Measurements from ENCODE around the gene KCNQ5. TPM values are rescaled to one million over a fixed set of nuclear protein-coding genes. Genes with fewer than 3 reads are reported as not detected.

KCNQ5 gene
- total RNA-seq, 1 donor from 2014 or later, result 2.1 TPM

DNA sequence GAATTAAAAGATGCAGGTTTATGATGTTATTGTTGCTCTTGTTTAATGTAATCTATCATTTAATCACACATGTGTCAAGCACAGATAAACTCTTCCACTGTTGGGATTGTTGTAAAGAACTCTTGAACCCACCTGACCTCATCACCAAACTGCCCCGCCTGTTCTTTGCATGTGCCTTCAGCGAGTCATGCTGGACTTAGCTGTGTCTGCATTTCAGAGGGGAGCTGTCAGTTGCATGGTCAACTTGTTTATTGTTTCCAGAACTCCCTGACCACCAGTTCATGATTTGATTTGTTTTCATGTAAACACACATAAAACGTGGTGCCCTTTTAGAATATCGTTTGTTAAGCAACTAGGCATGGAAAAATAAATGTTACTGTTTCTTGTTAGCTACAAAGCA is 509.8 kb downstream of the KCNQ5 start:
- peak; percentile 37 for DNase-seq (ENCODE audit: low read depth)
- Histone ChIP-seq H3K4me3 (ENCODE audit: low read depth, low read length) (no peak overlapping the region), H3K27me3 (ENCODE audit: control insufficient read depth, insufficient read depth, low read length) (no peaks in the 10 kb centered on the region), H3K36me3 (ENCODE audit: control insufficient read depth, insufficient read depth, low read length) (no peaks in the 10 kb centered on the region)
- FAIRE-seq, result no peak
- TF ChIP-seq CTCF (IDR thresholded peaks at IDR 0.05; ENCODE audit: insufficient read depth, low read length, severe bottlenecking), result no peak

DNA sequence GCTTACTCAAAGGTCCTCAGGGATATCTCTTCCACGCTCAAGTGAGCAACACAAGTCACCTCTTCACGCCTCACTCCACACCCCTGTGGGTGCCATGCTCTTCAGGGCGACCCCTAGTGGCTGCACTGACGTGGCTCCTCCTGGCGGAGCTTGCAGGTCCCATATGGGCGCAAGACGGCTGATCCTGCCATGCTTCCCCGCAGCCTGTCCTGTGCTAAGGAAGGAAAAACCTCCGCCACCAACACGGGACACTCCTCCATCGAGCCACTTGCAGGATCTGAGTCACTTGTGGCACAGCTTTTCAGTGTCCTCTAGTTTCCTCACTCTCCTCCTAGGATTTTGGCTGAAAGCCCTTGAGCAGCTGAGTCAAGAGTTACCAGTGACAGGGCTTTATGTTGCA is 512.7 kb downstream of the KCNQ5 start:
- no peaks in the 10 kb centered on the region for H3K27me3 ChIP-seq (ENCODE audit: control insufficient read depth, insufficient read depth, low read length)
- TF ChIP-seq CTCF (IDR thresholded peaks at IDR 0.05; ENCODE audit: insufficient read depth, low read length, severe bottlenecking), result peak; percentile 33
- FAIRE-seq (no peak), DNase-seq (ENCODE audit: low read depth) (peak; percentile 7)
- no peak overlapping the region for H3K4me3 ChIP-seq (ENCODE audit: low read depth, low read length)
- H3K36me3 ChIP-seq (ENCODE audit: control insufficient read depth, insufficient read depth, low read length), result no peaks in the 10 kb centered on the region

GRCh38 chr6:73139681-73140383 is 518.0 kb downstream of the KCNQ5 start:
- FAIRE-seq (no peak), DNase-seq (ENCODE audit: low read depth) (no peak)
- no peaks in the 10 kb centered on the region for H3K27me3 ChIP-seq (ENCODE audit: control insufficient read depth, insufficient read depth, low read length)
- no peak for TF ChIP-seq CTCF (IDR thresholded peaks at IDR 0.05; ENCODE audit: insufficient read depth, low read length, severe bottlenecking)
- no peak overlapping the region for H3K4me3 ChIP-seq (ENCODE audit: low read depth, low read length)
- no peaks in the 10 kb centered on the region for H3K36me3 ChIP-seq (ENCODE audit: control insufficient read depth, insufficient read depth, low read length)

DNA sequence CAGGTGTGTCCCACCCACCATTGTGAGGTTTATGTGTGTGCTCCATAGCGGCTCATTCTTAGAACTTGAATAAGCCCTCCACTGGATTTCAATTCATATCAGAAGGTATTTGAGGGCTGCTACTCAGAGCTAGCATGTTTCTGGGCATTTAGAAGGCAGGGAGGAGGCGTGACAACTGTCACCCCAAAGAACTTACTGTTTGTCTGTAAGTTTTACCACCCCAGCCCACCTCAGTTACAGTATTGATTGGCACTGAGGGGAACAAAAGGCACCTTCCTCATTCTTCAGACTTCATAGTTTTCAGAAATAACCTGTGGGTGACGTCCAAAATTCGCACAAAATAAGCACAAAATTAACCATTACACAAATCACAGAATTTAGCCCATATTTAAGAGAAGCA is 521.7 kb downstream of the KCNQ5 start:
- Histone ChIP-seq H3K4me3 (ENCODE audit: low read depth, low read length) (no peak overlapping the region), H3K36me3 (ENCODE audit: control insufficient read depth, insufficient read depth, low read length) (no peaks in the 10 kb centered on the region), H3K27me3 (ENCODE audit: control insufficient read depth, insufficient read depth, low read length) (no peaks in the 10 kb centered on the region)
- no peak for DNase-seq (ENCODE audit: low read depth)
- no peak for TF ChIP-seq CTCF (IDR thresholded peaks at IDR 0.05; ENCODE audit: insufficient read depth, low read length, severe bottlenecking)
- FAIRE-seq, result no peak

GRCh38 chr6:73144516-73144915 is 522.7 kb downstream of the KCNQ5 start:
- no peak for FAIRE-seq
- no peak for DNase-seq (ENCODE audit: low read depth)
- no peak for TF ChIP-seq CTCF (IDR thresholded peaks at IDR 0.05; ENCODE audit: insufficient read depth, low read length, severe bottlenecking)
- H3K4me3 ChIP-seq (ENCODE audit: low read depth, low read length), result no peak overlapping the region
- H3K36me3 ChIP-seq (ENCODE audit: control insufficient read depth, insufficient read depth, low read length), result no peaks in the 10 kb centered on the region
- no peaks in the 10 kb centered on the region for H3K27me3 ChIP-seq (ENCODE audit: control insufficient read depth, insufficient read depth, low read length)

GRCh38 chr6:73145690-73146089 is 523.8 kb downstream of the KCNQ5 start:
- no peaks in the 10 kb centered on the region for H3K36me3 ChIP-seq (ENCODE audit: control insufficient read depth, insufficient read depth, low read length)
- TF ChIP-seq CTCF (IDR thresholded peaks at IDR 0.05; ENCODE audit: insufficient read depth, low read length, severe bottlenecking), result no peak
- H3K27me3 ChIP-seq (ENCODE audit: control insufficient read depth, insufficient read depth, low read length), result no peaks in the 10 kb centered on the region
- no peak for FAIRE-seq
- no peak for DNase-seq (ENCODE audit: low read depth)
- no peak overlapping the region for H3K4me3 ChIP-seq (ENCODE audit: low read depth, low read length)

Data from bronchial epithelial cell (primary cell).